Measurements from ENCODE around the gene SHANK2. TPM values are rescaled to one million over a fixed set of nuclear protein-coding genes. Genes with fewer than 3 reads are reported as not detected.

The SHANK2 gene
- total RNA-seq, 1 experiment from 2014 or later: 23.8 TPM

- Histone ChIP-seq H3T11ph (ENCODE audit: low read length) (no peak overlapping the region), H3K79me2 (ENCODE audit: insufficient read depth, low read length) (no peaks in the 10 kb centered on the region), H3K4me1 (ENCODE audit: insufficient read depth, low read length) (no peaks in the 10 kb centered on the region), H3K14ac (ENCODE audit: insufficient read depth, low read length) (no peak overlapping the region), H3K9me3 (ENCODE audit: control insufficient read depth, low read depth, low read length) (no peaks in the 10 kb centered on the region), H4K91ac (ENCODE audit: insufficient read length, low read depth, low read length) (no peak overlapping the region), H3K23ac (ENCODE audit: insufficient read length, low read depth, low read length) (no peak overlapping the region), H2BK15ac (ENCODE audit: low read depth, low read length) (no peak overlapping the region), H3K27me3 (ENCODE audit: insufficient read depth, low read length) (no peaks in the 10 kb centered on the region), H3K79me1 (ENCODE audit: insufficient read depth, low read depth, low read length, poor library complexity, severe bottlenecking) (no peaks in the 10 kb centered on the region), H3K4ac (ENCODE audit: low read depth, low read length) (no peak overlapping the region), H2AFZ (ENCODE audit: low read length) (no peak overlapping the region), H3K9ac (ENCODE audit: extremely low read depth, insufficient read length, low read length) (no peak overlapping the region), H4K8ac (replicated peaks; ENCODE audit: insufficient read length, low read depth, low read length) (no peak overlapping the region), H2BK12ac (ENCODE audit: insufficient read length, low read depth, low read length) (no peak overlapping the region), H2AK5ac (ENCODE audit: insufficient read length, low read length) (no peak overlapping the region), H2BK20ac (ENCODE audit: low read depth, low read length, poor library complexity, severe bottlenecking) (no peak overlapping the region), H4K20me1 (ENCODE audit: control insufficient read depth, insufficient read depth, insufficient read length) (no peaks in the 10 kb centered on the region), H3K56ac (ENCODE audit: insufficient read length, low read depth, low read length) (no peak overlapping the region), H3K18ac (ENCODE audit: insufficient read length, low read depth, low read length) (no peak overlapping the region), H3K4me2 (ENCODE audit: insufficient read depth, insufficient read length, low read length) (no peak overlapping the region), H3K23me2 (ENCODE audit: insufficient read length, low read depth, low read length, poor library complexity, severe bottlenecking) (peaks cover 2% of the 10 kb centered on the region), H2BK120ac (ENCODE audit: low read depth, low read length, poor library complexity, severe bottlenecking) (no peak overlapping the region), H2BK5ac (ENCODE audit: insufficient read length, low read length) (no peak overlapping the region), H3K27ac (ENCODE audit: insufficient read length, low read depth, low read length) (no peak overlapping the region), H4K5ac (ENCODE audit: insufficient read length, low read depth, low read length) (no peak overlapping the region)
- peak; percentile 15 for DNase-seq
- Mint-ChIP-seq H3K9me3 (peaks cover 4 to 7% of the 10 kb centered on the region in 2 experiments), H3K4me1 (peaks cover 12 to 16% of the 10 kb centered on the region in 2 experiments), H3K27ac (no peak overlapping the region), H3K27me3 (ENCODE audit: low read depth) (peaks cover 17% of the 10 kb centered on the region), H3K4me3 (no peak overlapping the region), H3K36me3 (ENCODE audit: insufficient read depth in 1 of 3, low read depth in 3 of 3) (no peaks in the 10 kb centered on the region; a peak in 1 of 7 replicates)
- no peak for TF ChIP-seq CTCF (conservative IDR thresholded peaks at IDR 0.05)
- WGBS (ENCODE audit: extremely low coverage, insufficient read length, low lambda C conversion rate): no CpG with 5 or more reads among the region's 11 CpGs
Observed at GRCh38 chr11:71268706-71269321, 16.4 kb upstream of the SHANK2 start.

Data from H9 (cell line).